ENCODE measurements around the gene PIEZO2. TPM values are rescaled to one million over a fixed set of nuclear protein-coding genes. Genes with fewer than 3 reads are reported as not detected.

PIEZO2 gene
- total and polyA plus RNA-seq, 2 of the 8 experiments (the other 6 are each of a cell fraction or from before 2014, with no cell fraction given) = 4.7 to 16.5 TPM

DNA sequence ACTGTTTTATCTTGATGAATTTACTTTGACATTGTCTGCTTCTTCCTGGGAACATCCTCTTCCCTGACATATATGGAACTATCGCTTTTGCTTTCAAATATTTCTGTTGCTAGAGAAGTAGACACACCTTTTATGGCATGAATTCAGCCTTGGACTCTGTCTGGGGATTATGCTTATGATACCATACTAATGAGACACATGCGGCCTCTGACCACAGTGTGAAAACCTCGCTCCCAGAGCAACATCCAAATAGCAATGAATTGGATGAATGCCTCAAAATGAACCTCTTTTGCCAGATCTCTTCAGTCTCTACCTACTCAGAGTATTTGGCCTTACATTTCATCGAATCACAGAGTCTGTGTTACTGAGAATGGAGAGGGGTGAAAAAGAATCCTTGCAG, 70.9 kb downstream of the PIEZO2 start:
- 88% methylated on average over 4 of the region's 4 CpGs; no CpG with 5 or more reads in 1 of the 2 experiments for WGBS, 2 experiments (ENCODE audit: extremely low coverage in 1 of 2, insufficient coverage in 1 of 2, insufficient read length in 1 of 2, insufficient replicate concordance in 2 of 2, low coverage in 1 of 2, low lambda C conversion rate in 2 of 2, missing lambda C conversion rate in 1 of 2)
- Histone ChIP-seq H3K27me3 (replicated peaks in 1 of 4; ENCODE audit: control insufficient read depth in 3 of 4, extremely low read depth in 1 of 4, insufficient read depth in 3 of 4, low read length in 3 of 4) (no peaks in the 10 kb centered on the region), H4K91ac (replicated peaks; ENCODE audit: insufficient read length, low read length) (no peak overlapping the region), H2BK120ac (replicated peaks; ENCODE audit: low read depth, low read length) (no peak overlapping the region), H3K4me1 (replicated peaks in 1 of 4; ENCODE audit: control insufficient read depth in 3 of 4, insufficient read depth in 4 of 4, low read length in 3 of 4) (no peaks in the 10 kb centered on the region), H4K5ac (ENCODE audit: insufficient read length, low read depth, low read length) (no peak overlapping the region), H3K18ac (ENCODE audit: extremely low read depth, low read length) (no peak overlapping the region), H3K23ac (ENCODE audit: insufficient read length) (no peak overlapping the region), H2BK15ac (ENCODE audit: low read length) (no peak overlapping the region), H3K23me2 (ENCODE audit: low read depth, low read length) (no peaks in the 10 kb centered on the region; the same call in 1 of the 2 replicates), H3K4me3 (ENCODE audit: extremely low read depth in 1 of 4, insufficient read depth in 2 of 4, low read depth in 3 of 4, low read length in 4 of 4) (no peak overlapping the region), H2BK5ac (ENCODE audit: low read depth, low read length) (no peak overlapping the region), H3K9me3 (ENCODE audit: insufficient read depth in 2 of 2, low read depth in 1 of 2, low read length in 1 of 2) (no peaks in the 10 kb centered on the region), H3K36me3 (ENCODE audit: control insufficient read depth in 2 of 4, insufficient read depth in 4 of 4, low read length in 3 of 4) (no peaks in the 10 kb centered on the region), H3K9ac (replicated peaks in 1 of 4; ENCODE audit: extremely low read depth in 1 of 4, low read depth in 3 of 4, low read length in 3 of 4) (no peak overlapping the region), H2AK5ac (ENCODE audit: low read depth, low read length) (no peak overlapping the region), H3K14ac (ENCODE audit: insufficient read length) (no peak overlapping the region), H4K8ac (ENCODE audit: extremely low read depth, insufficient read depth, low read length) (no peak overlapping the region), H2BK12ac (ENCODE audit: low read depth, low read length) (no peak overlapping the region), H3K56ac (replicated peaks; ENCODE audit: insufficient read length, low read depth, low read length) (no peak overlapping the region), H3K27ac (ENCODE audit: low read depth, low read length) (no peak overlapping the region), H4K20me1 (replicated peaks in 1 of 2; ENCODE audit: control insufficient read depth in 1 of 2, insufficient read depth in 2 of 2, low read length in 2 of 2) (peaks cover 0 to 3% of the 10 kb centered on the region in 2 experiments), H3K4me2 (ENCODE audit: insufficient read depth in 1 of 2, low read depth in 2 of 2, low read length in 2 of 2) (no peak overlapping the region), H3K79me1 (ENCODE audit: low read depth, low read length) (no peaks in the 10 kb centered on the region), H2AFZ (ENCODE audit: low read length) (no peak overlapping the region), H2BK20ac (ENCODE audit: low read length) (no peak overlapping the region), H3K79me2 (ENCODE audit: control insufficient read depth in 1 of 2, insufficient read depth in 2 of 2, low read length in 2 of 2) (no peaks in the 10 kb centered on the region), H3K4ac (replicated peaks; ENCODE audit: insufficient read length, low read depth, low read length) (no peak overlapping the region)
- CTCF ChIA-PET (ENCODE audit: partially characterized antibody) = no interaction called here
- DNase-seq (ENCODE audit: low read depth in 1 of 2, low spot score in 2 of 2) (no peak), FAIRE-seq (no peak)
- POLR2A ChIA-PET (ENCODE audit: partially characterized antibody) = interaction anchor here (1.0 kb wide), 1 partner anchor 11 kb away, joined by 3 read pairs; no protein-coding TSS in a partner anchor
- TF ChIP-seq BCL11A (IDR thresholded peaks at IDR 0.05; ENCODE audit: low read depth in 2 of 2, low read length in 2 of 2) (no peak), GABPA (IDR thresholded peaks at IDR 0.05; ENCODE audit: borderline replicate concordance, insufficient read depth, low read length) (no peak), JUND (IDR thresholded peaks at IDR 0.05; ENCODE audit: low read length) (no peak), SIN3A (conservative IDR thresholded peaks at IDR 0.05 in 1 of 2, IDR thresholded peaks at IDR 0.05 in 1 of 2; ENCODE audit: low read depth in 1 of 2, low read length in 2 of 2) (no peak), EGR1 (IDR thresholded peaks at IDR 0.05; ENCODE audit: borderline replicate concordance, low read depth, low read length) (no peak), KDM5A (IDR thresholded peaks at IDR 0.05; ENCODE audit: low read length) (no peak), CHD2 (IDR thresholded peaks at IDR 0.05; ENCODE audit: low read length) (no peak), ZNF274 (IDR thresholded peaks at IDR 0.05; ENCODE audit: borderline replicate concordance, extremely low read depth, low read length) (no peak), ASH2L (IDR thresholded peaks at IDR 0.05; ENCODE audit: low read length) (no peak), RAD21 (IDR thresholded peaks at IDR 0.05 in 1 of 2, conservative IDR thresholded peaks at IDR 0.05 in 1 of 2; ENCODE audit: low read depth in 2 of 2, low read length in 2 of 2) (no peak), HDAC2 (IDR thresholded peaks at IDR 0.05; ENCODE audit: borderline replicate concordance in 1 of 2, low read depth in 2 of 2, low read length in 2 of 2) (no peak), RXRA (IDR thresholded peaks at IDR 0.05; ENCODE audit: insufficient read depth, low read depth, low read length) (no peak), SIRT6 (IDR thresholded peaks at IDR 0.05; ENCODE audit: low read length) (no peak), EP300 (IDR thresholded peaks at IDR 0.05; ENCODE audit: borderline replicate concordance in 1 of 2, low read depth in 2 of 2, low read length in 2 of 2) (no peak)
